DOHH2 (cell line): ENCODE results near the gene IFI27L2.

Source experiments
- EZH2phosphoT487 ChIP-seq: fragments of 200-600 bp; sonication (generic); IDR thresholded peaks from 2 replicates; pipeline ENCODE4 v1.6.1; 2017; ENCODE audit warnings: borderline replicate concordance, mild to moderate bottlenecking, antibody characterized with exemption, low read length, moderate library complexity, mixed read lengths
- TF ChIP-seq, protein P1 (sequence below): fragments of 200-600 bp; sonication (generic); IDR thresholded peaks from one replicate; pipeline ENCODE4 v1.5.1; 2014; ENCODE audit warnings: antibody characterized with exemption, mild to moderate bottlenecking, low read depth, low read length; ENCODE audit not compliant: poor library complexity, severe bottlenecking

DNA sequence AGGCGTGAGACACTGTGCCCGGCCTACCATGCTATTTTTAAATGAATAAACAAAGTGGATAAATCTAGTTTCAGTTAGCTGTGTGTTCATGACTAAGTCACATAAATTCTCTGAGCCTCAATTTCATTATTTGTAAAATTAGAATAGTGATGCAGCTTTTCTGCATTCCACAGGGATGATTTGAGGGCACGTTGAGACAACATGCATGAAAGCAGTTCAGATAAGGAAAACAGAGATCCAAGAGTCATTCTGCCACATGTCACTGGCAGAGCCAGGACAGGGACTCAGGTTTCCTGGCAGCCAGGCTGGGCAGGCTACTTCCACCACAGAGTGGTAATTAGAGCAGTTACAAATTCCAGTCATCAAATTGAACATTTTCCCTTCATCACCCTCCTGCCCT lies 41.8 kb upstream of the IFI27L2 start:
- TF ChIP-seq, protein P1, sequence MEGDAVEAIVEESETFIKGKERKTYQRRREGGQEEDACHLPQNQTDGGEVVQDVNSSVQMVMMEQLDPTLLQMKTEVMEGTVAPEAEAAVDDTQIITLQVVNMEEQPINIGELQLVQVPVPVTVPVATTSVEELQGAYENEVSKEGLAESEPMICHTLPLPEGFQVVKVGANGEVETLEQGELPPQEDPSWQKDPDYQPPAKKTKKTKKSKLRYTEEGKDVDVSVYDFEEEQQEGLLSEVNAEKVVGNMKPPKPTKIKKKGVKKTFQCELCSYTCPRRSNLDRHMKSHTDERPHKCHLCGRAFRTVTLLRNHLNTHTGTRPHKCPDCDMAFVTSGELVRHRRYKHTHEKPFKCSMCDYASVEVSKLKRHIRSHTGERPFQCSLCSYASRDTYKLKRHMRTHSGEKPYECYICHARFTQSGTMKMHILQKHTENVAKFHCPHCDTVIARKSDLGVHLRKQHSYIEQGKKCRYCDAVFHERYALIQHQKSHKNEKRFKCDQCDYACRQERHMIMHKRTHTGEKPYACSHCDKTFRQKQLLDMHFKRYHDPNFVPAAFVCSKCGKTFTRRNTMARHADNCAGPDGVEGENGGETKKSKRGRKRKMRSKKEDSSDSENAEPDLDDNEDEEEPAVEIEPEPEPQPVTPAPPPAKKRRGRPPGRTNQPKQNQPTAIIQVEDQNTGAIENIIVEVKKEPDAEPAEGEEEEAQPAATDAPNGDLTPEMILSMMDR = no peak
- no peak for TF ChIP-seq EZH2phosphoT487
